Endothelial cell of umbilical vein (primary cell): ENCODE data around the gene PSTPIP1. TPM values are rescaled to one million over a fixed set of nuclear protein-coding genes. Genes with fewer than 3 reads are reported as not detected.

Experiments used
- BruUV-seq: library from RNA; stranded (reverse); fragments of 400-500 nt; replicated peaks from 2 replicates; lab custom pipeline; 2021; lab: Mats Ljungman, UMichigan
- CTCF ChIA-PET: fragments of 300-600, 350-600 bp; sonication (Branson Sonifier 250); formaldehyde crosslinking; loops from one replicate; lab custom pipeline; 2021; ENCODE audit warnings: antibody characterized with exemption, inconsistent platforms; lab: Charles Lee
- POLR2A ChIA-PET: fragments of 300-600, 350-600 bp; sonication (Branson Sonifier 250); formaldehyde crosslinking; loops from one replicate; lab custom pipeline; 2021; ENCODE audit warnings: antibody characterized with exemption, inconsistent platforms; lab: Charles Lee
- DNase-seq: peaks from one replicate; pipeline ENCODE4 v3.0.0-alpha.2; 2011; ENCODE audit warnings: low read depth, low spot score
- FAIRE-seq: peaks from 2 replicates; lab custom pipeline; 2011; peaks lifted over from hg19 to GRCh38; lab: Jason Lieb, UNC
- H2AFZ ChIP-seq: 2 replicates; pipeline ENCODE4 v1.6.0; 2012; ENCODE audit warnings: low read depth, low read length, control low read depth, inconsistent platforms
- H3K27ac ChIP-seq: 2 replicates; pipeline ENCODE4 v1.5.1; 2011; ENCODE audit warnings: low read depth, mild to moderate bottlenecking, control low read depth, low read length, moderate library complexity; ENCODE audit not compliant: insufficient read depth
- H3K27me3 ChIP-seq, 2 experiments: 2 replicates each; pipeline versions ENCODE4 v1.6.0 to v1.6.1; 2011; ENCODE audit warnings: low read length in 2 of 2, mixed read lengths in 1 of 2; ENCODE audit not compliant: control insufficient read depth in 2 of 2, insufficient read depth in 2 of 2
- H3K36me3 ChIP-seq, 2 experiments: 2 replicates in 1 of 2; 3 replicates in 1 of 2; pipeline ENCODE4 v1.5.1; 2011; ENCODE audit warnings: low read length in 2 of 2, mild to moderate bottlenecking in 1 of 2, moderate library complexity in 1 of 2; ENCODE audit not compliant: control insufficient read depth in 2 of 2, insufficient read depth in 2 of 2; ENCODE audit errors: extremely low read depth in 1 of 2
- H3K4me1 ChIP-seq: 3 replicates; pipeline ENCODE4 v1.5.1; 2011; ENCODE audit warnings: mild to moderate bottlenecking, low read length; ENCODE audit not compliant: control insufficient read depth, insufficient read depth; ENCODE audit errors: extremely low read depth
- H3K4me2 ChIP-seq: 2 replicates; pipeline ENCODE4 v1.6.1; 2011; ENCODE audit warnings: low read length, control low read depth, mixed read lengths; ENCODE audit not compliant: insufficient read depth
- H3K4me3 ChIP-seq, 3 experiments: fragments of 200-600 bp in 1 of 3; sonication (generic), shearing (Covaris generic) in 1 of 3; replicated peaks in 1 of 3; 2 replicates each; pipeline ENCODE4 v1.5.1; 2011 to 2016; ENCODE audit warnings: control low read depth in 3 of 3, low read length in 3 of 3, mild to moderate bottlenecking in 2 of 3, inconsistent platforms in 1 of 3, low read depth in 1 of 3, moderate library complexity in 1 of 3; ENCODE audit not compliant: insufficient read depth in 1 of 3
- H3K79me2 ChIP-seq: 2 replicates; pipeline ENCODE4 v1.6.0; 2012; ENCODE audit warnings: low read length, inconsistent platforms; ENCODE audit not compliant: control insufficient read depth, insufficient read depth
- H3K9ac ChIP-seq: replicated peaks from 2 replicates; pipeline ENCODE3; 2011; ENCODE audit warnings: low read length, control low read depth; ENCODE audit not compliant: insufficient read depth; ENCODE audit errors: extremely low read depth
- H3K9me1 ChIP-seq: replicated peaks from 3 replicates; pipeline ENCODE4 v1.6.0; 2011; ENCODE audit warnings: mild to moderate bottlenecking, low read length; ENCODE audit not compliant: control insufficient read depth, insufficient read depth; ENCODE audit errors: extremely low read depth
- H3K9me3 ChIP-seq: replicated peaks from 2 replicates; pipeline ENCODE4 v1.5.1; 2012; ENCODE audit warnings: low read length, inconsistent platforms; ENCODE audit not compliant: control insufficient read depth, insufficient read depth
- H4K20me1 ChIP-seq: replicated peaks from 2 replicates; pipeline ENCODE3; 2011; ENCODE audit warnings: mild to moderate bottlenecking, low read length; ENCODE audit not compliant: control insufficient read depth, insufficient read depth; ENCODE audit errors: extremely low read depth
- CTCF ChIP-seq, 2 donors: IDR thresholded peaks; 1 replicate in 1 of 2; 2 replicates in 1 of 2; pipeline ENCODE4 v1.5.1; 2011; ENCODE audit warnings: low read length in 2 of 2, mild to moderate bottlenecking in 2 of 2, moderate library complexity in 2 of 2, control low read depth in 1 of 2, inconsistent platforms in 1 of 2, low read depth in 1 of 2; ENCODE audit not compliant: insufficient read depth in 1 of 2; ENCODE audit errors: extremely low read depth in 1 of 2
- EZH2 ChIP-seq: IDR thresholded peaks from 2 replicates; pipeline ENCODE4 v1.6.1; 2012; ENCODE audit warnings: borderline replicate concordance, low read depth, mild to moderate bottlenecking, moderate library complexity, low read length, inconsistent platforms; ENCODE audit not compliant: severe bottlenecking
- FOS ChIP-seq: IDR thresholded peaks from 2 replicates; pipeline ENCODE4 v1.6.1; 2011; ENCODE audit warnings: mild to moderate bottlenecking, low read length, moderate library complexity, borderline replicate concordance; ENCODE audit not compliant: insufficient read depth
- GATA2 ChIP-seq: IDR thresholded peaks from 2 replicates; pipeline ENCODE4 v1.7.0; 2011; ENCODE audit warnings: low read depth, mild to moderate bottlenecking, moderate library complexity, mixed read lengths, low read length; ENCODE audit not compliant: insufficient read length, insufficient read depth
- JUN ChIP-seq: IDR thresholded peaks from 2 replicates; pipeline ENCODE4 v1.6.1; 2011; ENCODE audit warnings: borderline replicate concordance, low read depth; ENCODE audit not compliant: insufficient read length, insufficient read depth
- MYC ChIP-seq: IDR thresholded peaks from one replicate; pipeline ENCODE4 v1.6.1; 2011; ENCODE audit warnings: mild to moderate bottlenecking, low read depth, low read length
- POLR2A ChIP-seq: IDR thresholded peaks from 2 replicates; pipeline ENCODE4 v1.6.1; 2012; ENCODE audit warnings: low read depth, mild to moderate bottlenecking, control low read depth, low read length
- POLR2AphosphoS5 ChIP-seq: IDR thresholded peaks from 2 replicates; pipeline ENCODE4 v1.6.1; 2012; ENCODE audit warnings: low read depth, mild to moderate bottlenecking, control low read depth, low read length, moderate library complexity; ENCODE audit not compliant: insufficient read depth
- dilution Hi-C: fragments of 300-500 bp; cut with MboI; formaldehyde crosslinking; loops from one replicate; pipeline ENCODE4 v1.15.0; 2019; ENCODE audit warnings: low sequenced_read_pairs; ENCODE audit not compliant: extremely low pct_ligation_motif_present
- intact Hi-C: fragments of 100-400 bp; cut with micrococcal nuclease; formaldehyde crosslinking; loops from one replicate; pipeline ENCODE4 v1.10.0; 2022
- polyA plus RNA-seq, 4 experiments: library from polyadenylated mRNA; depleted of rRNA in 3 of 4; stranded (reverse) in 3 of 4; unstranded in 1 of 4; fragments of >200 nt; gene quantifications; 2 replicates each; pipeline versions ENCODE4 v1.2.1 to v1.2.3, GENCODE V29; 2011 to 2012; ENCODE audit warnings: missing spikeins in 1 of 4
- total RNA-seq: library from RNA; stranded (reverse); gene quantifications from 2 replicates; pipeline ENCODE4 v1.2.3, GENCODE V29; 2021
- TF ChIP-seq, protein P1 (sequence below): IDR thresholded peaks from 2 replicates; pipeline ENCODE4 v1.6.1; 2011; ENCODE audit not compliant: insufficient read depth, insufficient read length

The PSTPIP1 gene
- total and polyA plus RNA-seq, 2 donors (not counting 3 experiments of a cell fraction or from before 2014, with no cell fraction given), result not detected

DNA sequence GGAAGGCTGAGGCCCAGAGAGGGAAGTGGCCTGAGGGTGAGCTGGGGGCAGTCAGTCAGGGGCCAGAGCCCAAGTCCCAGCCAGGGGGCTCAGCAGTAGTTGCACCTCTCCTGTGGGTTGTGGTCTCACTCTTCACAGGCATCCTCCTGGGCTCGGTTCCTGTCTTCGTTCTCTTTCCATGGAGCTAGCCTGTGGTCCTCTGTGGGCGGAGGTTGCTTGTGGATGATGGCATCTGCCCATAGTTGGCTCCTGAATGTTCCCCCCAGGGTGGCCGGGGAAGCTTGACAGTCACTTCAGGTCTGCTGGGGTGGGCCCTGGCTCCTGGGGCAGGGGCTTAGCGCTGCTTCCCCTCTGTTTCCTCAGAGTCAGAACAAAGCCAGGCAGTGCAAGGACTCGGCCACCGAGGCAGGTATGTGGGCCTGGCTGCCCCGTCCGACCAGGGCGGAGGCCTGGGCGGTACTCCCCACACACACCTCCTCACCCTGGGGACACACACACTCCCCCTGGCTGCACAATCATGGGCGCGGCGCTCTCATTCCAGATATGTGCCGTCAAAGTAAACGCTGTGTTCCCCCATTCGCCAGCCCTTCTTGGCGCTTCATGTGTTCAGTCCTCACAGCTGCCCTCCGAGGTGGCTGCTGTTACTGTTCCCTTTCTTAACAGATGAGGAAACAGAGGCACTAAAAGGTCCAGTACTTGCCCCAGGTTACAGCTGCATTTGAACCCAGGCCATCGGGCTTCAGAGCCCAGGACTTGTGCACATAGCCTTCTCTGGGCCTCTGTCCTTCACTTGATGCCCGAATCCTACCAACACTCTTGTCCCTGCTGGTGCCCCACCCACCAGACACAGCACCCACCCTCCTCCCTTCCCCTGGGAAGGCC lies 34.5 kb downstream of the PSTPIP1 start:
- FAIRE-seq, result no peak
- H3K79me2 ChIP-seq, result no peaks in the 10 kb centered on the region
- H3K4me3 ChIP-seq, result no peak overlapping the region
- H3K4me2 ChIP-seq, result no peak overlapping the region
- no peak for DNase-seq
- dilution Hi-C loops, result no loop called here
- intact Hi-C loops, result no loop called here
- BruUV-seq, result no TSS peak
- no peaks in the 10 kb centered on the region for H3K36me3 ChIP-seq
- no peaks in the 10 kb centered on the region for H3K9me1 ChIP-seq
- H3K4me1 ChIP-seq, result peaks cover 3% of the 10 kb centered on the region
- TF ChIP-seq, protein P1, sequence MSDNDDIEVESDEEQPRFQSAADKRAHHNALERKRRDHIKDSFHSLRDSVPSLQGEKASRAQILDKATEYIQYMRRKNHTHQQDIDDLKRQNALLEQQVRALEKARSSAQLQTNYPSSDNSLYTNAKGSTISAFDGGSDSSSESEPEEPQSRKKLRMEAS, result no peak
- TF ChIP-seq JUN (no peak), CTCF (IDR thresholded peaks at IDR 0.05; ENCODE audit: extremely low read depth in 1 of 2, insufficient read depth in 1 of 2, low read depth in 1 of 2, low read length in 2 of 2) (no peak), POLR2AphosphoS5 (no peak), EZH2 (no peak), MYC (no peak), POLR2A (no peak), GATA2 (no peak), FOS (no peak)
- no peak overlapping the region for H2AFZ ChIP-seq
- no peaks in the 10 kb centered on the region for H3K27me3 ChIP-seq
- ChIA-PET CTCF (interaction anchor here (1.5 kb wide), 2 partner anchors 56 to 514 kb away, joined by 5 read pairs; no protein-coding TSS in a partner anchor), POLR2A (no interaction called here)
- no peaks in the 10 kb centered on the region for H3K9me3 ChIP-seq
- H4K20me1 ChIP-seq, result no peaks in the 10 kb centered on the region
- no peak overlapping the region for H3K27ac ChIP-seq
- H3K9ac ChIP-seq, result no peak overlapping the region
